Measurements from ENCODE around the gene WNK2.

Gene WNK2

DNA sequence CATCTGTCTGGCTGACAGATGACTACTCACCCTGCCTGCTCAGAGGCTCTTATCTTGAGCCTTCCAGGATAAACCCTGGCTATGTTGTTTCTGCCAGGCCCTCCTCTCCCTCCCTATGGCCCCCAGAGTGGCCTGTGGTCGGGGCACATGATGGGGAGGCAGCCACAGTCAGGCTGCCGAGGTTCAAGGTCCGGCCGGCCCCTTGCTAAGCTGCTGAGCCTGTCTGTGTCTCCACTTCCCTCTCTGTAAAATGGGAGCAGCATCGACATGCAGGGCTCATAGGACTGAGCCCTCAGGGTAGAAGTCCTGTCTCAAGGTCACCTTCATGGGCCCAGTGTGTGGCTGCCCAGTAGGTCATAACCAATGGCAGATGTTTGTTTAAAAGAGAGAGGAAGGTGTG lies 28.5 kb downstream of the WNK2 start:
- DNase-seq (ENCODE audit: low read depth in 2 of 2, low spot score in 1 of 2): no peak

GRCh38 chr9:93216073-93216365 lies 32.1 kb downstream of the WNK2 start:
- DNase-seq (ENCODE audit: low read depth in 2 of 2, low spot score in 1 of 2): no peak

GRCh38 chr9:93217706-93218105 lies 33.8 kb downstream of the WNK2 start:
- no peak for DNase-seq (ENCODE audit: low read depth in 2 of 2, low spot score in 1 of 2)

GRCh38 chr9:93218161-93218560 lies 34.2 kb downstream of the WNK2 start:
- DNase-seq (ENCODE audit: low read depth in 2 of 2, low spot score in 1 of 2): no peak

DNA sequence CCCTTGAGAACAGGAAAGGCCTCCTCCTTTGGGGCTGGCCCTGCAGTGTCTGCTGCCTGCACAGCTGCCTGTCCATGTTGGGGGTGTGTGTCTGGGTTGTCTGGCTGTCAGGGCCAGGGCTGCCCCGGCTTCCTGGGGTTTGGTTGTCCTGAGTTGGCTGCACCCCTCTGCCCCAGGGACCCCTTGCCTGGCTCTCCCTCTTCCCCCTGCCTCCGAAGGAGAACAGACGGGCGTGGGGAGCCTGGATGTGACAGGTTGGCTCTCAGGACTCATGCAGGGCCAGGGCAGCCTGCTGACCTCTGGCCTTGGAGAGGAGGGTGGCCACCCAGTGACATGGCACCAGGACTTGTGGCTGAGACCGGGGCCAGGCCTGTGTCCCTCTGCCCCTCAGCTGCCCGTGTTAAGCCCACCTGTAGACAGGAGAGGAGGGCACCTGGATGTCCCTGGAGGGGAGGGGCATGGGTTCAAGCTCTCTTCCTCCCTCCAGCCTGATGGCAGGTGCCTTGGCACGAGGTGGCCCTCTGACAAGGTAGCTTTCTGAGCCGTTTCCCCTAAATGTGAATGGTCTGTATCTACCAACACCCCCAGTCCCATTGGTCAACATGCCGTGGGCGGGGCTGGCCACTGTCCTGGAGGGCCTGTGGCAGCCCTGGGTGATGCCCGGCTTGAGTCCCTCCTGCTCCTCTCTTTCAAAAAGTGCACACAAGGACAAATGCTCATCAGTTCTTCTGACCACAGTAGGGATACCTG lies 34.9 kb downstream of the WNK2 start:
- no peak for DNase-seq (ENCODE audit: low read depth in 2 of 2, low spot score in 1 of 2)

GRCh38 chr9:93219692-93220091 lies 35.8 kb downstream of the WNK2 start:
- DNase-seq (ENCODE audit: low read depth in 2 of 2, low spot score in 1 of 2): no peak

DNA sequence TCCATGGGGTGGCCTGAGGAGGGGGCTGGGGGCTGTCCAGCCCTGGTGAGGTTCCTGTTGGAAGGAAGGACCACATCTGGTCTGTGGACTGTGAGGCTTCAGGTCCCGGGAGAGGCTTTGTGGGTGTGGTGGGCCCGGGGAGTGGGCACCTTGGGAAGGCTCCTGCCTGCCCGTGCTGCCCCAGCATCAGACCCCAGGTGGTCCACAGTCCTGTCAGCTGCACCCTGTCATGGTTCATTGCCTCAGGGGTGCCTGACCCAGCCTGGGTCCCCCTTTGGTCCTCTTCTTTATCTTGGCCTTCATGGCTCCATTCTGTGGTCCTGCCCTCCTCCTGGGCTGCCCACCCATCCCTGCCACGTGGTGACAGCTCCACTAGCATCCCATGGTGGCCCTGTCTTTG lies 36.7 kb downstream of the WNK2 start:
- no peak for DNase-seq (ENCODE audit: low read depth in 2 of 2, low spot score in 1 of 2)

- DNase-seq (ENCODE audit: low read depth in 2 of 2, low spot score in 1 of 2): no peak
Observed at GRCh38 chr9:93221044-93221443, 37.1 kb downstream of the WNK2 start.

DNA sequence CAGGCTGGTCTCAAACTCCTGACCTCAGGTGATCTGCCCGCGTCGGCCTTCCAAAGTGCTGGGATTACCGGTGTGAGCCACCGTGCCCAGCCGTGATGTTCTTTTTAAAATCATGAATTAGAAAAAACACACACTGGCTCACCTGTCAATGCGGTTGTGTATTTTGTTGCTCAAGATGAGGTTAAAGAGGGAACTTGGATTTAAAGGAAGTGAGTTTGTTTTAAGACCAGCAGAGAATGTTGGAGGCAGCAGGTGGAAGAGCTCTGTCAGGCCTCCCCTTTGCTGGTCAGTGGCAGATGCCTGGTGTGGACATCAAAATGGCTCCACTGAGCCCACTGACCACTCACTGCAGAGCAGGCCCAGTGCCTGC lies 38.9 kb downstream of the WNK2 start:
- no peak for DNase-seq (ENCODE audit: low read depth in 2 of 2, low spot score in 1 of 2)

DNA sequence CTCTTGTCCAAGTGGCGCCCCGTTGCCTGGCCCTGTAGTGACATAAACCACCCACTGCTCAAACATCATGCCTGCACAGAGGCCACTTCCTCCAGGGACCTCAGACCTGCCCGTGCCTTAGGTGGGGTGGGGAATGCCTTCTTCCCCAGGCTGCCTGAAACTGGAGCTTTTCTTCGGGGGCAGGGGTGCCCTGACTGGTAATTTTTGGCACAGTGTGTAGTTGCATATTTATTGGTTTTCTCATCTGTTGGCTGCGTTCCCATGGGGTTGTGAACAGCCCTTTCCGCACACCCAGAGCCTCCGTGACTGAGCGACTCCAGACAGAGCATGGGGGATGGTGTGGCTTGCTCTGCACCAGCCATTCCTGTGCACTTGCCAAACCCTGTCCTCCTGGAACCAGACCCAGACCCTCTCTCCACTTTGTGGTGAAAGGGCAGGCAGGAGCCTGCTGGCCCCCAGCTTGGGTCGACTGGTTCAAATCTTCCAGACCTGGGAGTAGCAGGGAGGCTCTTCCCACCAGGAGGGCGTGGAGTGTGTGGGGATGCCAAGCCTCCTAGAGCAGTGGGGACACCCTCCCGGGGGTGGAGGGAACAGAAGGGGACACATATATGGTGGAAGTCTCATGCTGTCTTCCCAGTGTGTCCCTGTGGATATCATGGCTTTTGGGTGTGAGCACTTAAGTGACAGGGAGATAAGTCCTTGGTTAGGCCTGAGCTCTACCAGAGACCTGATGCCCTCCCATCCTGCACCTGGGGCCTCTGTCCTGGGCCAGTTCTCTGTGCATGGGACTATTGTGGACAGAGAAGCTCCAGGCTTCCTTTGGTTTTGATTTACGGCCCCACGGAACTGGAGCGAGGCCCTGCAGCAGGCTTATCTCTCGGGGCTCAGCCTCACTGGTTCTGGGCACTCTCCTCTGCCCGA lies 39.6 kb downstream of the WNK2 start:
- DNase-seq (ENCODE audit: low read depth in 2 of 2, low spot score in 1 of 2): no peak

DNA sequence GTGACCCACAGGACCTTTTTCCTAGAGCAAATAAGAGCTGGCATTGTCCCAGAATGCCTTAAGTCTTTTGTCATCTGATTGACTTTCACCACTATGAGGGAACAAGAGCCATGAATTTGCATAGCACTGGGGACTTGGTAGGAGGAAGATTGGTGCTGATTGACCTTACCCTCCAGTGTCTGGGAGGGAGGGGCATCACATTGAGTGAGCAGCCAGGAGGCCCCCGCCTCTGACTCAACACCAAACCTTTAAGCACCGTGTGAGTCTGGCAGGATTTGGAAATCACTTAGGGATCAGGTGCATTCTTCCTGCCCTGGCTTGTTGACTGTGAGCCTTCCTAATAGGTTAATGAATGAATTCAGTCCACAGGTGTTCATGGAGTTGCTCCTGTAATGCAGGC lies 40.7 kb downstream of the WNK2 start:
- DNase-seq (ENCODE audit: low read depth in 2 of 2, low spot score in 1 of 2): no peak

- no peak for DNase-seq (ENCODE audit: low read depth in 2 of 2, low spot score in 1 of 2)
Observed at GRCh38 chr9:93225417-93225816, 41.5 kb downstream of the WNK2 start.

GRCh38 chr9:93225892-93226291 lies 42.0 kb downstream of the WNK2 start:
- no peak for DNase-seq (ENCODE audit: low read depth in 2 of 2, low spot score in 1 of 2)

- no peak for DNase-seq (ENCODE audit: low read depth in 2 of 2, low spot score in 1 of 2)
Observed at GRCh38 chr9:93226819-93227218, 42.9 kb downstream of the WNK2 start.

DNA sequence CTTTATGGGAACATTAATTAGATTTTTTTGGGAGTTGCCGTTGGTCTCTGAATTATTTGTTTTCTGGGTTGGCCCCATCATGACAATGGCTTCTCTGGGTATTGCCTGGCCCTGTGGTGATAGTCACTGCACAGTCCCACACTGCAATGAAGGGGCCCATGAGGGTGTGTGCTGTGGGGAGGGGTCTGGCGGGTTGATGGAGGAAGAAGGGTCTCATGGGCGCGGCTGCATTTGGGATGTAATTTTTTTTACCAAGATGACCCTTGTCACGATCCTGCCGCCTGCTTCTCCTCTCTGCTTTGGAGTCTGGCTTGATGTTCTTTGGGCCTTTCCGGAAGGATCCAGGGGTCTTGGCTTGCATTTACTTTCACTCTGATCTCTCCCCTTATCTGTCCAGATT lies 44.1 kb downstream of the WNK2 start:
- no peak for DNase-seq (ENCODE audit: low read depth in 2 of 2, low spot score in 1 of 2)

GRCh38 chr9:93228453-93228852 lies 44.5 kb downstream of the WNK2 start:
- no peak for DNase-seq (ENCODE audit: low read depth in 2 of 2, low spot score in 1 of 2)

- DNase-seq (ENCODE audit: low read depth in 2 of 2, low spot score in 1 of 2): no peak
Observed at GRCh38 chr9:93229636-93230035, 45.7 kb downstream of the WNK2 start.

DNA sequence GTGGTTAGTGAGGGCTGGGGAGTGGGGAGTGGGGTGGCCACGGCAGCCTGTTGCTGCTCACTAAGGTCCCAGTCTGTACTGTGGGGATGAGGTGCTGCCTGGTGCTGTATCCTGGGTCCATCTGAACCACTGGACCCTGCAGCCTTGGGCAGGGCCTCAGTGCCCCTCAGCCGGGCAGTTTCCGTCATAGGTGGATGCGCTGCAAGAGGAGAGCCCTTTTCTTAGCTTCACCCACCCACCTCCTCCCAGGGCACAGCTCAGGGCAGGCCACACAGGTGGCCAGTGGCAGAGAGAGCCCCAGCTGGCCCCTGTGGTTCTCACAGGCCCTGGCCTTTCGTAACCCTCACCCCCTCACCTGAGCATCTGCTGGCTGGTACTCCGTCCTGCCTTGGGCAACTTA lies 46.2 kb downstream of the WNK2 start:
- DNase-seq (ENCODE audit: low read depth in 2 of 2, low spot score in 1 of 2): no peak

- no peak for DNase-seq (ENCODE audit: low read depth in 2 of 2, low spot score in 1 of 2)
Observed at GRCh38 chr9:93230601-93231000, 46.7 kb downstream of the WNK2 start.

DNA sequence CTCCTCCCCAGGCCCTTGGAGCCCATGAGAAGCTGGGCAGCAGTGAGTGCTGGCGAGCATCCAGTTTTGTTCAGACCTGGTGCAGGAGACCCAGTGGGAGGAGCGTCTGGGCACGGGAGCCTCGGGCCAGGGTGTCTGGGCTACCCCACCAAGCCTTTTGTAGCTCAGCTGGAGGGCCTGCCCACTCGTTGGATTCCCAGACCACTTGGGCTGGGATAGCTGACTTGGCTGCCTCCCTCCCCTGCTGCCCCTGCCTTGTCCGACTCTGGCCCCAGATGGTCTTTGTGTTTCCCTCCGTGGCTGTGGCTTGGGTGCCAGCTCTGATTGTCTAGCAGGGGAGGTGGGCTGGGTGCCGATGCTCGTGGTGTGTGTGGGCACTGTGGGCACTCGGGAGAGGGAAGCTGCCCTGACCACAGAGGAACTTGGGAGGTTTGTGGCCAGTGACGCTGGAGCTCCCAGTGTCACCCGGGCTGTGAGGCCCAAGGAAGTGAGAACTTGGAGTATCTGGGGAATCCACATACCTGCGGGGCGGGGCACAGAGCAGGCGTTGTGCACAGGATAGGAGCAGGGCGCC lies 47.3 kb downstream of the WNK2 start:
- DNase-seq (ENCODE audit: low read depth in 2 of 2, low spot score in 1 of 2): no peak

- DNase-seq (ENCODE audit: low read depth in 2 of 2, low spot score in 1 of 2): no peak
Observed at GRCh38 chr9:93231716-93232115, 47.8 kb downstream of the WNK2 start.

- no peak for DNase-seq (ENCODE audit: low read depth in 2 of 2, low spot score in 1 of 2)
Observed at GRCh38 chr9:93232388-93232960, 48.5 kb downstream of the WNK2 start.
